Panc1 (cell line): ENCODE measurements around the gene AHCTF1. TPM values are rescaled to one million over a fixed set of nuclear protein-coding genes. Genes with fewer than 3 reads are reported as not detected.

Experiments
- ATAC-seq: fragments of 200-7000 bp; cut with Tn5 transposase; 2 replicates; pipeline ENCODE4 v1.9.1; 2020; ENCODE audit warnings: mild to moderate bottlenecking, moderate library complexity
- BruUV-seq: library from RNA; stranded (reverse); fragments of 400-500 nt; replicated peaks from 2 replicates; lab custom pipeline; 2021; lab: Mats Ljungman, UMichigan
- CTCF ChIA-PET: fragments of 300-600 bp; sonication (Branson Sonifier 250); formaldehyde crosslinking; loops from one replicate; lab custom pipeline; 2022; ENCODE audit warnings: antibody characterized with exemption; lab: Charles Lee
- POLR2A ChIA-PET: fragments of 300-600 bp; sonication (Branson Sonifier 250); formaldehyde crosslinking; loops from one replicate; lab custom pipeline; 2022; ENCODE audit warnings: antibody characterized with exemption; lab: Charles Lee
- DNase-seq: peaks from one replicate; pipeline ENCODE4 v3.0.0-alpha.2; 2010; ENCODE audit warnings: low read depth, low spot score
- H3K27ac ChIP-seq: 2 replicates; pipeline ENCODE4 v1.5.1; 2011; ENCODE audit warnings: mild to moderate bottlenecking, low read length, inconsistent platforms
- H3K27me3 ChIP-seq: fragments of 200-500 bp; sonication (Bioruptor generic); 2 replicates; pipeline ENCODE4 v1.6.0; 2014; ENCODE audit warnings: low read length, inconsistent platforms; ENCODE audit not compliant: control insufficient read depth, insufficient read depth
- H3K36me3 ChIP-seq: fragments of 200-500 bp; sonication (Bioruptor generic); 2 replicates; pipeline ENCODE4 v1.5.1; 2014; ENCODE audit warnings: inconsistent platforms, mild to moderate bottlenecking, low read length, moderate library complexity; ENCODE audit not compliant: control insufficient read depth, insufficient read depth
- H3K4me1 ChIP-seq: 2 replicates; pipeline ENCODE4 v1.5.1; 2011; ENCODE audit warnings: inconsistent platforms, mild to moderate bottlenecking, low read length, moderate library complexity; ENCODE audit not compliant: control insufficient read depth, insufficient read depth
- H3K4me3 ChIP-seq, 2 experiments: 2 replicates each; pipeline ENCODE4 v1.5.1; 2011 to 2012; ENCODE audit warnings: low read depth in 2 of 2, low read length in 2 of 2, mild to moderate bottlenecking in 2 of 2, inconsistent platforms in 1 of 2, moderate library complexity in 1 of 2
- H3K9me3 ChIP-seq: fragments of 200-500 bp; sonication (Bioruptor generic); 2 replicates; pipeline ENCODE4 v1.5.1; 2014; ENCODE audit warnings: low read depth, mild to moderate bottlenecking, inconsistent platforms, low read length, moderate library complexity; ENCODE audit not compliant: control insufficient read depth, insufficient read depth
- CTCF ChIP-seq: fragments of 450-650 bp; IDR thresholded peaks from 2 replicates; pipeline ENCODE4 v1.5.1; 2017; ENCODE audit warnings: mild to moderate bottlenecking
- POLR2AphosphoS5 ChIP-seq: IDR thresholded peaks from 2 replicates; pipeline ENCODE4 v1.6.1; 2012; ENCODE audit warnings: mild to moderate bottlenecking, low read depth, low read length, moderate library complexity
- REST ChIP-seq, 2 experiments: IDR thresholded peaks; 2 replicates each; pipeline ENCODE4 v1.6.1; 2011 to 2012; ENCODE audit warnings: low read depth in 2 of 2, control low read depth in 1 of 2, low read length in 1 of 2, mild to moderate bottlenecking in 1 of 2, moderate library complexity in 1 of 2; ENCODE audit not compliant: insufficient read depth in 1 of 2
- SIN3A ChIP-seq: IDR thresholded peaks from 2 replicates; pipeline ENCODE4 v1.6.1; 2012; ENCODE audit warnings: low read depth, mild to moderate bottlenecking, low read length, moderate library complexity, borderline replicate concordance; ENCODE audit not compliant: insufficient read depth
- TCF7L2 ChIP-seq: IDR thresholded peaks from 2 replicates; pipeline ENCODE4 v1.6.1; 2011; ENCODE audit warnings: mild to moderate bottlenecking, low read depth, low read length, inconsistent platforms
- in situ Hi-C: cut with HindIII; loops from 2 replicates; pipeline ENCODE4 v1.10.0; 2016; ENCODE audit warnings: low sequenced_read_pairs, low pct_unique_long_range_greater_than_20kb
- intact Hi-C: fragments of 100-400 bp; cut with micrococcal nuclease; formaldehyde crosslinking; loops from one replicate; pipeline ENCODE4 v1.10.0; 2022; ENCODE audit not compliant: unreplicated experiment
- total RNA-seq: library from RNA; stranded (reverse); gene quantifications from one replicate; pipeline ENCODE4 v1.2.1, GENCODE V29; 2021; ENCODE audit not compliant: unreplicated experiment

AHCTF1 gene
- total RNA-seq, 1 experiment from 2014 or later = 49.9 TPM

GRCh38 chr1:246837418-246838117 is 94.2 kb downstream of the AHCTF1 start:
- H3K27ac ChIP-seq = no peak overlapping the region
- ATAC-seq (peak; percentile 83), DNase-seq (no peak)
- CTCF ChIA-PET = no interaction called here
- POLR2A ChIA-PET = no interaction called here
- H3K4me1 ChIP-seq = peaks cover 8% of the 10 kb centered on the region; the same call in 1 of the 2 replicates
- intact Hi-C loops (no loop called here), in situ Hi-C loops (no loop called here)
- peaks cover 6% of the 10 kb centered on the region; the same call in 1 of the 2 replicates for H3K36me3 ChIP-seq
- no TSS peak for BruUV-seq
- no peaks in the 10 kb centered on the region for H3K27me3 ChIP-seq
- no peak for TF ChIP-seq POLR2AphosphoS5
- no peak for TF ChIP-seq CTCF
- no peak for TF ChIP-seq TCF7L2
- no peak for TF ChIP-seq REST (IDR thresholded peaks at IDR 0.05; ENCODE audit: insufficient read depth in 1 of 2, low read depth in 2 of 2, low read length in 1 of 2)
- no peak for TF ChIP-seq SIN3A
- H3K9me3 ChIP-seq = no peaks in the 10 kb centered on the region
- H3K4me3 ChIP-seq = no peak overlapping the region

GRCh38 chr1:246836209-246836966 is 95.4 kb downstream of the AHCTF1 start:
- TF ChIP-seq CTCF (no peak), TCF7L2 (no peak), POLR2AphosphoS5 (no peak; the same call in 1 of the 2 replicates), SIN3A (no peak), REST (IDR thresholded peaks at IDR 0.05; ENCODE audit: insufficient read depth in 1 of 2, low read depth in 2 of 2, low read length in 1 of 2) (no peak)
- in situ Hi-C loops = no loop called here
- no peak overlapping the region for H3K27ac ChIP-seq
- ChIA-PET POLR2A (interaction anchor here (0.7 kb wide), 1 partner anchor 41 kb away, joined by 7 read pairs; no protein-coding TSS in a partner anchor), CTCF (no interaction called here)
- ATAC-seq (no peak), DNase-seq (no peak)
- intact Hi-C loops = no loop called here
- no peak overlapping the region for H3K4me3 ChIP-seq
- no TSS peak for BruUV-seq
- no peaks in the 10 kb centered on the region for H3K9me3 ChIP-seq
- no peaks in the 10 kb centered on the region for H3K27me3 ChIP-seq
- peaks cover 5% of the 10 kb centered on the region; the same call in 1 of the 2 replicates for H3K36me3 ChIP-seq
- peaks cover 8% of the 10 kb centered on the region; the same call in 1 of the 2 replicates for H3K4me1 ChIP-seq
